Liver (tissue), 9 donors: ENCODE results near the gene SGCD. TPM values are rescaled to one million over a fixed set of nuclear protein-coding genes. Genes with fewer than 3 reads are reported as not detected.

ENCODE experiments used
- DNase-seq: peaks from one replicate; pipeline ENCODE4 v3.0.0-alpha.2; 2017; ENCODE audit warnings: low spot score
- H3K27ac ChIP-seq, 2 donors: one replicate each; pipeline ENCODE4 v1.7.0; 2013; ENCODE audit warnings: inconsistent platforms in 2 of 2, low read length in 2 of 2, control low read depth in 1 of 2, low read depth in 1 of 2, mild to moderate bottlenecking in 1 of 2
- H3K27me3 ChIP-seq, 4 donors: one replicate each; pipeline versions ENCODE4 v1.6.1 to v1.7.0; 2013; ENCODE audit warnings: low read length in 3 of 4, inconsistent platforms in 1 of 4, mild to moderate bottlenecking in 1 of 4, moderate library complexity in 1 of 4; ENCODE audit not compliant: control insufficient read depth in 4 of 4, insufficient read depth in 4 of 4
- H3K36me3 ChIP-seq, 4 donors: one replicate each; pipeline versions ENCODE4 v1.6.1 to v1.7.0; 2013; ENCODE audit warnings: low read length in 3 of 4, mild to moderate bottlenecking in 3 of 4, low read depth in 1 of 4, moderate library complexity in 1 of 4; ENCODE audit not compliant: control insufficient read depth in 4 of 4, insufficient read depth in 3 of 4
- H3K4me1 ChIP-seq, 4 donors: one replicate each; pipeline versions ENCODE4 v1.6.1 to v1.7.0; 2013; ENCODE audit warnings: low read length in 3 of 4, mild to moderate bottlenecking in 3 of 4, moderate library complexity in 1 of 4; ENCODE audit not compliant: control insufficient read depth in 4 of 4, insufficient read depth in 4 of 4
- H3K4me3 ChIP-seq, 3 donors: one replicate each; pipeline versions ENCODE4 v1.6.1 to v1.7.0; 2013; ENCODE audit warnings: low read length in 3 of 3, control low read depth in 1 of 3, low read depth in 1 of 3, mild to moderate bottlenecking in 1 of 3
- H3K9ac ChIP-seq, 2 donors: one replicate each; pipeline ENCODE4 v1.7.0; 2013; ENCODE audit warnings: low read length in 2 of 2, mild to moderate bottlenecking in 2 of 2, moderate library complexity in 2 of 2, control low read depth in 1 of 2, low read depth in 1 of 2
- H3K9me3 ChIP-seq, 4 donors: one replicate each; pipeline versions ENCODE4 v1.6.1 to v1.7.0; 2013; ENCODE audit warnings: low read length in 3 of 4; ENCODE audit not compliant: control insufficient read depth in 4 of 4
- EGR1 ChIP-seq, 2 donors: IDR thresholded peaks; 2 replicates each; pipeline ENCODE4 v1.6.1; 2016 to 2018; ENCODE audit warnings: antibody characterized with exemption in 2 of 2, low read depth in 2 of 2
- FOXA1 ChIP-seq: IDR thresholded peaks from 2 replicates; pipeline ENCODE4 v1.6.1; 2016; ENCODE audit warnings: antibody characterized with exemption
- FOXA2 ChIP-seq: IDR thresholded peaks from 2 replicates; pipeline ENCODE4 v1.6.1; 2016; ENCODE audit warnings: antibody characterized with exemption
- GABPA ChIP-seq, 2 donors: IDR thresholded peaks in 1 of 2; conservative IDR thresholded peaks in 1 of 2; 2 replicates each; pipeline ENCODE4 v1.6.1; 2016; ENCODE audit warnings: antibody characterized with exemption in 2 of 2, mild to moderate bottlenecking in 1 of 2, moderate library complexity in 1 of 2
- HNF4G ChIP-seq: IDR thresholded peaks from 2 replicates; pipeline ENCODE4 v1.6.1; 2016; ENCODE audit warnings: antibody characterized with exemption
- JUND ChIP-seq, 2 donors: IDR thresholded peaks; 2 replicates each; pipeline ENCODE4 v1.6.1; 2016; ENCODE audit warnings: antibody characterized with exemption in 2 of 2
- NR2F2 ChIP-seq: IDR thresholded peaks from 2 replicates; pipeline ENCODE4 v1.6.1; 2016; ENCODE audit warnings: antibody characterized with exemption
- RAD21 ChIP-seq, 2 donors: IDR thresholded peaks; 2 replicates each; pipeline ENCODE4 v1.6.1; 2016; ENCODE audit warnings: antibody characterized with exemption in 2 of 2, mild to moderate bottlenecking in 2 of 2
- RXRA ChIP-seq, 2 donors: IDR thresholded peaks; 2 replicates each; pipeline ENCODE4 v1.6.1; 2017 to 2018; ENCODE audit warnings: antibody characterized with exemption in 2 of 2, mild to moderate bottlenecking in 1 of 2
- SP1 ChIP-seq: IDR thresholded peaks from 2 replicates; pipeline ENCODE4 v1.6.1; 2018; ENCODE audit warnings: antibody characterized with exemption, mild to moderate bottlenecking
- TAF1 ChIP-seq: conservative IDR thresholded peaks from 2 replicates; pipeline ENCODE4 v1.6.1; 2016; ENCODE audit warnings: antibody characterized with exemption, mild to moderate bottlenecking
- YY1 ChIP-seq: IDR thresholded peaks from 2 replicates; pipeline ENCODE4 v1.6.1; 2016; ENCODE audit warnings: antibody characterized with exemption, mild to moderate bottlenecking
- ZBTB33 ChIP-seq: IDR thresholded peaks from 2 replicates; pipeline ENCODE4 v1.6.1; 2016; ENCODE audit warnings: antibody characterized with exemption
- WGBS: extraction: QIAGEN DNeasy Blood & Tissue Kit; methylation state at CpG from one replicate; pipeline ENCODE4 v1.1.7; 2013; 5-methylcytosine and 5-hydroxymethylcytosine counted together
- polyA plus RNA-seq, 2 donors: library from polyadenylated mRNA; stranded (reverse) in 1 of 2; unstranded in 1 of 2; fragments of 200-250 nt in 1 of 2; fragments of >200 nt in 1 of 2; fragmentation: Nextera tagmentation in 1 of 2; extraction: Ambion mirVana in 1 of 2; gene quantifications; one replicate each; pipeline versions ENCODE4 v1.2.1 to v1.2.3, GENCODE V29; 2013 to 2015
- total RNA-seq, 2 donors: library from RNA; depleted of rRNA; stranded (reverse); fragments of >200 nt; gene quantifications; one replicate each; pipeline ENCODE4 v1.2.3, GENCODE V29; 2014
- TF ChIP-seq, protein P1 (sequence below): IDR thresholded peaks from 2 replicates; pipeline ENCODE4 v1.6.1; 2016; ENCODE audit warnings: antibody characterized with exemption
- TF ChIP-seq, protein P2 (sequence below): IDR thresholded peaks from 2 replicates; pipeline ENCODE4 v1.6.1; 2016; ENCODE audit warnings: antibody characterized with exemption
- TF ChIP-seq, protein P3 (sequence below): IDR thresholded peaks from 2 replicates; pipeline ENCODE4 v1.6.1; 2016; ENCODE audit warnings: antibody characterized with exemption, mild to moderate bottlenecking
- TF ChIP-seq, protein P4 (sequence below): fragments of 150-350 bp; IDR thresholded peaks from 2 replicates; pipeline ENCODE4 v1.5.1; 2017; ENCODE audit warnings: improper control_type of control experiment, low read depth, low read length; ENCODE audit not compliant: missing input control
- donor health status: healthy.
- donor health status: healthy.
- donor health status: healthy.
- donor health status: healthy.
- donor health status: healthy.

The SGCD gene
- total and polyA plus RNA-seq, 4 donors, result 0.35 to 1.7 (median 1.0) TPM

DNA sequence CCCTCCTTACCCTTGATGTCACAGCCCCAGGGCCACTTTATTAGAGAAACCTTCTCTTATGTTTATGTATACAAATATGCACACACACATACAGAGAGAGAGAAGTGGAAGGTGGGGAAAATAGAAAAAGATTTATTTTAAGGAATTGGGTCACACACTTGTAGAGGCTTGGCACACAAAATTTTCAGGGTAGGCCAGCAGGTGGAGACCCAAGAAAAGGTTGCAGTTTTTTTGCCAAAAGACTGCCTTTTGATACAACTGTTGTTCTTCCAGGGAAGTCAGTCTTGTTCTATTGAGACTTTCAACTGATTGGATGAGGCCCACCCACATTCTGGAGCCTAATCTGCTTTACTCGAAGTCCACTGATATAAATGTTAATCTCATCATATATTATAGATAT is 392.0 kb downstream of the SGCD start:
- no peaks in the 10 kb centered on the region for H3K27me3 ChIP-seq
- H3K36me3 ChIP-seq, result no peaks in the 10 kb centered on the region
- no peak for DNase-seq
- no peaks in the 10 kb centered on the region for H3K4me1 ChIP-seq
- H3K27ac ChIP-seq, result no peak overlapping the region
- H3K9me3 ChIP-seq, result no peaks in the 10 kb centered on the region
- H3K4me3 ChIP-seq, result no peak overlapping the region
- WGBS, result 79% methylated on average over 1 of the region's 1 CpG
- TF ChIP-seq YY1 (no peak), FOXA2 (no peak), NR2F2 (no peak), ZBTB33 (no peak), GABPA (IDR thresholded peaks at IDR 0.05 in 1 of 2, conservative IDR thresholded peaks at IDR 0.05 in 1 of 2) (no peak), SP1 (no peak), RAD21 (IDR thresholded peaks at IDR 0.05) (no peak), JUND (IDR thresholded peaks at IDR 0.05) (no peak), RXRA (IDR thresholded peaks at IDR 0.05) (no peak), FOXA1 (no peak), EGR1 (IDR thresholded peaks at IDR 0.05; ENCODE audit: low read depth in 2 of 2) (no peak), TAF1 (no peak)
- TF ChIP-seq, protein P1, sequence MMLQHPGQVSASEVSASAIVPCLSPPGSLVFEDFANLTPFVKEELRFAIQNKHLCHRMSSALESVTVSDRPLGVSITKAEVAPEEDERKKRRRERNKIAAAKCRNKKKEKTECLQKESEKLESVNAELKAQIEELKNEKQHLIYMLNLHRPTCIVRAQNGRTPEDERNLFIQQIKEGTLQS, result no peak
- TF ChIP-seq, protein P2, sequence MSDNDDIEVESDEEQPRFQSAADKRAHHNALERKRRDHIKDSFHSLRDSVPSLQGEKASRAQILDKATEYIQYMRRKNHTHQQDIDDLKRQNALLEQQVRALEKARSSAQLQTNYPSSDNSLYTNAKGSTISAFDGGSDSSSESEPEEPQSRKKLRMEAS, result no peak
- H3K9ac ChIP-seq, result no peak overlapping the region

GRCh38 chr5:156722358-156722757 is 395.4 kb downstream of the SGCD start:
- DNase-seq, result no peak
- no peak overlapping the region for H3K4me3 ChIP-seq
- peaks cover 0 to 1% (median 0%) of the 10 kb centered on the region in 4 donors for H3K36me3 ChIP-seq
- H3K27me3 ChIP-seq, result no peaks in the 10 kb centered on the region
- no peak overlapping the region for H3K9ac ChIP-seq
- no peaks in the 10 kb centered on the region for H3K9me3 ChIP-seq
- no peaks in the 10 kb centered on the region for H3K4me1 ChIP-seq
- TF ChIP-seq, protein P2, result no peak
- TF ChIP-seq NR2F2 (no peak), GABPA (IDR thresholded peaks at IDR 0.05 in 1 of 2, conservative IDR thresholded peaks at IDR 0.05 in 1 of 2) (no peak), RXRA (IDR thresholded peaks at IDR 0.05) (no peak), FOXA1 (no peak), YY1 (no peak), HNF4G (no peak), ZBTB33 (no peak), JUND (IDR thresholded peaks at IDR 0.05) (no peak)
- TF ChIP-seq, protein P3, sequence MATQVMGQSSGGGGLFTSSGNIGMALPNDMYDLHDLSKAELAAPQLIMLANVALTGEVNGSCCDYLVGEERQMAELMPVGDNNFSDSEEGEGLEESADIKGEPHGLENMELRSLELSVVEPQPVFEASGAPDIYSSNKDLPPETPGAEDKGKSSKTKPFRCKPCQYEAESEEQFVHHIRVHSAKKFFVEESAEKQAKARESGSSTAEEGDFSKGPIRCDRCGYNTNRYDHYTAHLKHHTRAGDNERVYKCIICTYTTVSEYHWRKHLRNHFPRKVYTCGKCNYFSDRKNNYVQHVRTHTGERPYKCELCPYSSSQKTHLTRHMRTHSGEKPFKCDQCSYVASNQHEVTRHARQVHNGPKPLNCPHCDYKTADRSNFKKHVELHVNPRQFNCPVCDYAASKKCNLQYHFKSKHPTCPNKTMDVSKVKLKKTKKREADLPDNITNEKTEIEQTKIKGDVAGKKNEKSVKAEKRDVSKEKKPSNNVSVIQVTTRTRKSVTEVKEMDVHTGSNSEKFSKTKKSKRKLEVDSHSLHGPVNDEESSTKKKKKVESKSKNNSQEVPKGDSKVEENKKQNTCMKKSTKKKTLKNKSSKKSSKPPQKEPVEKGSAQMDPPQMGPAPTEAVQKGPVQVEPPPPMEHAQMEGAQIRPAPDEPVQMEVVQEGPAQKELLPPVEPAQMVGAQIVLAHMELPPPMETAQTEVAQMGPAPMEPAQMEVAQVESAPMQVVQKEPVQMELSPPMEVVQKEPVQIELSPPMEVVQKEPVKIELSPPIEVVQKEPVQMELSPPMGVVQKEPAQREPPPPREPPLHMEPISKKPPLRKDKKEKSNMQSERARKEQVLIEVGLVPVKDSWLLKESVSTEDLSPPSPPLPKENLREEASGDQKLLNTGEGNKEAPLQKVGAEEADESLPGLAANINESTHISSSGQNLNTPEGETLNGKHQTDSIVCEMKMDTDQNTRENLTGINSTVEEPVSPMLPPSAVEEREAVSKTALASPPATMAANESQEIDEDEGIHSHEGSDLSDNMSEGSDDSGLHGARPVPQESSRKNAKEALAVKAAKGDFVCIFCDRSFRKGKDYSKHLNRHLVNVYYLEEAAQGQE, result no peak
- TF ChIP-seq, protein P4, sequence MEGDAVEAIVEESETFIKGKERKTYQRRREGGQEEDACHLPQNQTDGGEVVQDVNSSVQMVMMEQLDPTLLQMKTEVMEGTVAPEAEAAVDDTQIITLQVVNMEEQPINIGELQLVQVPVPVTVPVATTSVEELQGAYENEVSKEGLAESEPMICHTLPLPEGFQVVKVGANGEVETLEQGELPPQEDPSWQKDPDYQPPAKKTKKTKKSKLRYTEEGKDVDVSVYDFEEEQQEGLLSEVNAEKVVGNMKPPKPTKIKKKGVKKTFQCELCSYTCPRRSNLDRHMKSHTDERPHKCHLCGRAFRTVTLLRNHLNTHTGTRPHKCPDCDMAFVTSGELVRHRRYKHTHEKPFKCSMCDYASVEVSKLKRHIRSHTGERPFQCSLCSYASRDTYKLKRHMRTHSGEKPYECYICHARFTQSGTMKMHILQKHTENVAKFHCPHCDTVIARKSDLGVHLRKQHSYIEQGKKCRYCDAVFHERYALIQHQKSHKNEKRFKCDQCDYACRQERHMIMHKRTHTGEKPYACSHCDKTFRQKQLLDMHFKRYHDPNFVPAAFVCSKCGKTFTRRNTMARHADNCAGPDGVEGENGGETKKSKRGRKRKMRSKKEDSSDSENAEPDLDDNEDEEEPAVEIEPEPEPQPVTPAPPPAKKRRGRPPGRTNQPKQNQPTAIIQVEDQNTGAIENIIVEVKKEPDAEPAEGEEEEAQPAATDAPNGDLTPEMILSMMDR, result no peak
- no peak overlapping the region for H3K27ac ChIP-seq
